Measurements from ENCODE around the gene PPP2R2C.

PPP2R2C gene

GRCh38 chr4:6472387-6473263 lies at the start of gene PPP2R2C:
TSS of gene PPP2R2C (minus strand) at chr4:6472614. CDS start at chr4:6472229, 385 bp downstream.
- in situ Hi-C loops (cut with MboI; ENCODE audit: low sequenced_read_pairs), result no loop called here

GRCh38 chr4:6520978-6521377 lies 48.6 kb upstream of the PPP2R2C start:
- in situ Hi-C loops (cut with MboI; ENCODE audit: low sequenced_read_pairs), result no loop called here

- in situ Hi-C loops (cut with MboI; ENCODE audit: low sequenced_read_pairs), result no loop called here
Measured at GRCh38 chr4:6520051-6520636, 47.7 kb upstream of the PPP2R2C start.

GRCh38 chr4:6517171-6517570 lies 44.8 kb upstream of the PPP2R2C start:
- in situ Hi-C loops (cut with MboI; ENCODE audit: low sequenced_read_pairs), result no loop called here

GRCh38 chr4:6516762-6517161 lies 44.3 kb upstream of the PPP2R2C start:
- in situ Hi-C loops (cut with MboI; ENCODE audit: low sequenced_read_pairs), result no loop called here

- in situ Hi-C loops (cut with MboI; ENCODE audit: low sequenced_read_pairs), result no loop called here
Measured at GRCh38 chr4:6516281-6516680, 43.9 kb upstream of the PPP2R2C start.

- in situ Hi-C loops (cut with MboI; ENCODE audit: low sequenced_read_pairs), result no loop called here
Measured at GRCh38 chr4:6513678-6514077, 41.3 kb upstream of the PPP2R2C start.

- in situ Hi-C loops (cut with MboI; ENCODE audit: low sequenced_read_pairs), result no loop called here
Measured at GRCh38 chr4:6509587-6509986, 37.2 kb upstream of the PPP2R2C start.

- in situ Hi-C loops (cut with MboI; ENCODE audit: low sequenced_read_pairs), result no loop called here
Measured at GRCh38 chr4:6507345-6507744, 34.9 kb upstream of the PPP2R2C start.

- in situ Hi-C loops (cut with MboI; ENCODE audit: low sequenced_read_pairs), result no loop called here
Measured at GRCh38 chr4:6506616-6507140, 34.3 kb upstream of the PPP2R2C start.

GRCh38 chr4:6504900-6505496 lies 32.6 kb upstream of the PPP2R2C start:
- in situ Hi-C loops (cut with MboI; ENCODE audit: low sequenced_read_pairs), result no loop called here

GRCh38 chr4:6502747-6503465 lies 30.5 kb upstream of the PPP2R2C start:
- in situ Hi-C loops (cut with MboI; ENCODE audit: low sequenced_read_pairs), result no loop called here

GRCh38 chr4:6502147-6502546 lies 29.7 kb upstream of the PPP2R2C start:
- in situ Hi-C loops (cut with MboI; ENCODE audit: low sequenced_read_pairs), result no loop called here

- in situ Hi-C loops (cut with MboI; ENCODE audit: low sequenced_read_pairs), result no loop called here
Measured at GRCh38 chr4:6501171-6501570, 28.8 kb upstream of the PPP2R2C start.

GRCh38 chr4:6500481-6501140 lies 28.2 kb upstream of the PPP2R2C start:
- in situ Hi-C loops (cut with MboI; ENCODE audit: low sequenced_read_pairs), result no loop called here

- in situ Hi-C loops (cut with MboI; ENCODE audit: low sequenced_read_pairs), result no loop called here
Measured at GRCh38 chr4:6499238-6499600, 26.8 kb upstream of the PPP2R2C start.

- in situ Hi-C loops (cut with MboI; ENCODE audit: low sequenced_read_pairs), result no loop called here
Measured at GRCh38 chr4:6498511-6499237, 26.3 kb upstream of the PPP2R2C start.

- in situ Hi-C loops (cut with MboI; ENCODE audit: low sequenced_read_pairs), result no loop called here
Measured at GRCh38 chr4:6497796-6498195, 25.4 kb upstream of the PPP2R2C start.

- in situ Hi-C loops (cut with MboI; ENCODE audit: low sequenced_read_pairs), result no loop called here
Measured at GRCh38 chr4:6495736-6496135, 23.3 kb upstream of the PPP2R2C start.

- in situ Hi-C loops (cut with MboI; ENCODE audit: low sequenced_read_pairs), result no loop called here
Measured at GRCh38 chr4:6495296-6495590, 22.8 kb upstream of the PPP2R2C start.
